HG03039 (cell line): ENCODE data around the gene MICB.

Experiments used
- ATAC-seq: cut with Tn5 transposase; IDR thresholded peaks from one replicate; pipeline ENCODE4 v1.9.1; 2021; ENCODE audit warnings: mild to moderate bottlenecking, moderate library complexity; ENCODE audit not compliant: unreplicated experiment

Gene MICB

GRCh38 chr6:31559606-31559957, 61.6 kb downstream of the MICB start:
- ATAC-seq = no peak

- ATAC-seq = peak; percentile 36
Measured at GRCh38 chr6:31559958-31560696, 62.2 kb downstream of the MICB start.

- ATAC-seq = no peak
Measured at GRCh38 chr6:31560697-31561058, 62.7 kb downstream of the MICB start.
